ENCODE data around the gene EDN1. TPM values are rescaled to one million over a fixed set of nuclear protein-coding genes. Genes with fewer than 3 reads are reported as not detected.

Gene EDN1
- total and polyA plus RNA-seq, 9 donors = 2.1 to 4.1 (median 2.8) TPM

- H3K4me3 ChIP-seq (ENCODE audit: low read length) = no peak overlapping the region
- H3K27me3 ChIP-seq (ENCODE audit: control insufficient read depth, insufficient read depth, low read length) = peaks cover 29% of the 10 kb centered on the region
- H3K4me1 ChIP-seq (ENCODE audit: control insufficient read depth, insufficient read depth, low read length) = peaks cover 8% of the 10 kb centered on the region
- no peaks in the 10 kb centered on the region for H3K9me3 ChIP-seq (replicated peaks; ENCODE audit: control insufficient read depth, low read depth, low read length)
- H3K36me3 ChIP-seq (ENCODE audit: control insufficient read depth, insufficient read depth, low read length) = peaks cover 2% of the 10 kb centered on the region
- no peak for DNase-seq
- H3K27ac ChIP-seq (ENCODE audit: low read length) = no peak overlapping the region
- WGBS (ENCODE audit: insufficient coverage) = no CpG with 5 or more reads among the region's 4 CpGs
These were observed 3.2 kb downstream of the EDN1 start for GRCh38 chr6:12293235-12293930.

- peaks cover 2% of the 10 kb centered on the region for H3K36me3 ChIP-seq (ENCODE audit: control insufficient read depth, insufficient read depth, low read length)
- H3K27ac ChIP-seq (ENCODE audit: low read length) = no peak overlapping the region
- peaks cover 28% of the 10 kb centered on the region for H3K27me3 ChIP-seq (ENCODE audit: control insufficient read depth, insufficient read depth, low read length)
- H3K4me3 ChIP-seq (ENCODE audit: low read length) = no peak overlapping the region
- H3K9me3 ChIP-seq (replicated peaks; ENCODE audit: control insufficient read depth, low read depth, low read length) = no peaks in the 10 kb centered on the region
- no peak for DNase-seq
- H3K4me1 ChIP-seq (ENCODE audit: control insufficient read depth, insufficient read depth, low read length) = peaks cover 8% of the 10 kb centered on the region
- WGBS (ENCODE audit: insufficient coverage) = 68% methylated on average over 3 of the region's 7 CpGs
These were observed 4.0 kb downstream of the EDN1 start for GRCh38 chr6:12293931-12294807.

GRCh38 chr6:12294851-12295536 lies 4.8 kb downstream of the EDN1 start:
- Histone ChIP-seq H3K36me3 (ENCODE audit: control insufficient read depth, insufficient read depth, low read length) (peaks cover 2% of the 10 kb centered on the region), H3K4me3 (ENCODE audit: low read length) (no peak overlapping the region)
- DNase-seq = no peak

GRCh38 chr6:12295558-12296254 lies 5.5 kb downstream of the EDN1 start:
- DNase-seq = no peak
- H3K9me3 ChIP-seq (replicated peaks; ENCODE audit: control insufficient read depth, low read depth, low read length) = no peaks in the 10 kb centered on the region
- H3K4me3 ChIP-seq (ENCODE audit: low read length) = no peak overlapping the region
- H3K36me3 ChIP-seq (ENCODE audit: control insufficient read depth, insufficient read depth, low read length) = peaks cover 2% of the 10 kb centered on the region
- no peaks in the 10 kb centered on the region for H3K4me1 ChIP-seq (ENCODE audit: control insufficient read depth, insufficient read depth, low read length)
- H3K27me3 ChIP-seq (ENCODE audit: control insufficient read depth, insufficient read depth, low read length) = peaks cover 19% of the 10 kb centered on the region
- no peak overlapping the region for H3K27ac ChIP-seq (ENCODE audit: low read length)
- WGBS (ENCODE audit: insufficient coverage) = 70% methylated on average over 9 of the region's 14 CpGs

More at GRCh38 chr6:12294851-12295536, 4.8 kb downstream of the EDN1 start:
- Histone ChIP-seq H3K9me3 (replicated peaks; ENCODE audit: control insufficient read depth, low read depth, low read length) (no peaks in the 10 kb centered on the region), H3K4me1 (ENCODE audit: control insufficient read depth, insufficient read depth, low read length) (peaks cover 3% of the 10 kb centered on the region), H3K27ac (ENCODE audit: low read length) (no peak overlapping the region), H3K27me3 (ENCODE audit: control insufficient read depth, insufficient read depth, low read length) (peaks cover 22% of the 10 kb centered on the region)
- no CpG with 5 or more reads among the region's 3 CpGs for WGBS (ENCODE audit: insufficient coverage)

- Histone ChIP-seq H3K4me3 (ENCODE audit: low read length) (no peak overlapping the region), H3K9me3 (replicated peaks; ENCODE audit: control insufficient read depth, low read depth, low read length) (no peaks in the 10 kb centered on the region), H3K27me3 (ENCODE audit: control insufficient read depth, insufficient read depth, low read length) (peaks cover 16% of the 10 kb centered on the region), H3K4me1 (ENCODE audit: control insufficient read depth, insufficient read depth, low read length) (no peaks in the 10 kb centered on the region), H3K36me3 (ENCODE audit: control insufficient read depth, insufficient read depth, low read length) (peaks cover 2% of the 10 kb centered on the region), H3K27ac (ENCODE audit: low read length) (no peak overlapping the region)
- WGBS (ENCODE audit: insufficient coverage) = no CpG with 5 or more reads among the region's 5 CpGs
- no peak for DNase-seq
These were observed 6.1 kb downstream of the EDN1 start for GRCh38 chr6:12296255-12296573.

- Histone ChIP-seq H3K9me3 (replicated peaks; ENCODE audit: control insufficient read depth, low read depth, low read length) (no peaks in the 10 kb centered on the region), H3K4me1 (ENCODE audit: control insufficient read depth, insufficient read depth, low read length) (no peaks in the 10 kb centered on the region), H3K4me3 (ENCODE audit: low read length) (no peak overlapping the region), H3K27ac (ENCODE audit: low read length) (no peak overlapping the region), H3K36me3 (ENCODE audit: control insufficient read depth, insufficient read depth, low read length) (peaks cover 2% of the 10 kb centered on the region), H3K27me3 (ENCODE audit: control insufficient read depth, insufficient read depth, low read length) (peaks cover 12% of the 10 kb centered on the region)
- no CpG with 5 or more reads among the region's 3 CpGs for WGBS (ENCODE audit: insufficient coverage)
- DNase-seq = no peak
These were observed 6.4 kb downstream of the EDN1 start for GRCh38 chr6:12296604-12297003.

GRCh38 chr6:12297363-12298016 lies 7.3 kb downstream of the EDN1 start:
- Histone ChIP-seq H3K27ac (ENCODE audit: low read length) (no peak overlapping the region), H3K4me3 (ENCODE audit: low read length) (no peak overlapping the region)
- 83% methylated on average over 1 of the region's 3 CpGs for WGBS (ENCODE audit: insufficient coverage)

GRCh38 chr6:12298017-12298978 lies 8.1 kb downstream of the EDN1 start:
- no CpG with 5 or more reads among the region's 7 CpGs for WGBS (ENCODE audit: insufficient coverage)
- DNase-seq = no peak
- no peaks in the 10 kb centered on the region for H3K9me3 ChIP-seq (replicated peaks; ENCODE audit: control insufficient read depth, low read depth, low read length)
- no peak overlapping the region for H3K27ac ChIP-seq (ENCODE audit: low read length)
- peaks cover 2% of the 10 kb centered on the region for H3K27me3 ChIP-seq (ENCODE audit: control insufficient read depth, insufficient read depth, low read length)
- H3K36me3 ChIP-seq (ENCODE audit: control insufficient read depth, insufficient read depth, low read length) = peaks cover 2% of the 10 kb centered on the region
- no peaks in the 10 kb centered on the region for H3K4me1 ChIP-seq (ENCODE audit: control insufficient read depth, insufficient read depth, low read length)
- no peak overlapping the region for H3K4me3 ChIP-seq (ENCODE audit: low read length)

More at GRCh38 chr6:12297363-12298016, 7.3 kb downstream of the EDN1 start:
- H3K9me3 ChIP-seq (replicated peaks; ENCODE audit: control insufficient read depth, low read depth, low read length) = no peaks in the 10 kb centered on the region
- DNase-seq = no peak
- peaks cover 2% of the 10 kb centered on the region for H3K36me3 ChIP-seq (ENCODE audit: control insufficient read depth, insufficient read depth, low read length)
- H3K4me1 ChIP-seq (ENCODE audit: control insufficient read depth, insufficient read depth, low read length) = no peaks in the 10 kb centered on the region
- H3K27me3 ChIP-seq (ENCODE audit: control insufficient read depth, insufficient read depth, low read length) = peaks cover 6% of the 10 kb centered on the region

- Histone ChIP-seq H3K4me3 (ENCODE audit: low read length) (no peak overlapping the region), H3K27ac (ENCODE audit: low read length) (no peak overlapping the region), H3K27me3 (ENCODE audit: control insufficient read depth, insufficient read depth, low read length) (peaks cover 2% of the 10 kb centered on the region), H3K36me3 (ENCODE audit: control insufficient read depth, insufficient read depth, low read length) (peaks cover 2% of the 10 kb centered on the region), H3K4me1 (ENCODE audit: control insufficient read depth, insufficient read depth, low read length) (no peaks in the 10 kb centered on the region), H3K9me3 (replicated peaks; ENCODE audit: control insufficient read depth, low read depth, low read length) (no peaks in the 10 kb centered on the region)
- DNase-seq = no peak
- WGBS (ENCODE audit: insufficient coverage) = 29% methylated on average over 1 of the region's 1 CpG
These were observed 8.8 kb downstream of the EDN1 start for GRCh38 chr6:12298995-12299394.

All from muscle of leg (tissue), 11 donors.